Suprapubic skin (tissue), 4 donors: ENCODE results near the gene MELTF. TPM values are rescaled to one million over a fixed set of nuclear protein-coding genes. Genes with fewer than 3 reads are reported as not detected.

Source experiments
- DNase-seq, 2 donors: peaks; one replicate each; pipeline ENCODE4 v3.0.0-alpha.2; 2019; ENCODE audit warnings: low spot score in 2 of 2
- H3K27ac ChIP-seq: fragments of 200-600 bp; sonication (generic); one replicate; pipeline ENCODE4 v1.5.1; 2019
- H3K27me3 ChIP-seq: fragments of 200-600 bp; sonication (generic); one replicate; pipeline ENCODE4 v1.5.1; 2019
- H3K36me3 ChIP-seq: fragments of 200-600 bp; sonication (generic); one replicate; pipeline ENCODE4 v1.5.1; 2019
- H3K4me1 ChIP-seq: fragments of 200-600 bp; sonication (generic); one replicate; pipeline ENCODE4 v1.5.1; 2019
- H3K4me3 ChIP-seq: fragments of 200-600 bp; sonication (generic); one replicate; pipeline ENCODE4 v1.5.1; 2019; ENCODE audit warnings: mild to moderate bottlenecking
- H3K9me3 ChIP-seq: fragments of 200-600 bp; sonication (generic); one replicate; pipeline ENCODE4 v1.5.1; 2019
- CTCF ChIP-seq, 2 donors: fragments of 200-600 bp in 1 of 2; fragments of 450-650 bp in 1 of 2; sonication (generic) in 1 of 2; IDR thresholded peaks; one replicate each; pipeline ENCODE4 v1.5.1; 2016 to 2019; ENCODE audit warnings: antibody characterized with exemption in 2 of 2, mild to moderate bottlenecking in 1 of 2, moderate library complexity in 1 of 2
- EP300 ChIP-seq: sonication (generic); formaldehyde crosslinking; IDR thresholded peaks from one replicate; pipeline ENCODE4 v1.6.1; 2017; ENCODE audit warnings: antibody characterized with exemption
- POLR2A ChIP-seq, 2 donors: fragments of 450-650 bp; IDR thresholded peaks; one replicate each; pipeline ENCODE4 v1.6.1; 2017; ENCODE audit warnings: antibody characterized with exemption in 2 of 2, mild to moderate bottlenecking in 2 of 2, moderate library complexity in 2 of 2
- POLR2AphosphoS5 ChIP-seq, 3 donors: sonication (generic); formaldehyde crosslinking; IDR thresholded peaks; one replicate each; pipeline ENCODE4 v1.6.1; 2017; ENCODE audit warnings: antibody characterized with exemption in 3 of 3
- WGBS: methylation state at CpG from one replicate; pipeline ENCODE4 v1.1.5; 2018; 5-methylcytosine and 5-hydroxymethylcytosine counted together
- total RNA-seq, 4 donors: library from RNA; depleted of rRNA; stranded (reverse); fragments of >200 nt; gene quantifications; one replicate each; pipeline ENCODE4 v1.1.0, GENCODE V29; 2016

Gene MELTF
- total RNA-seq, 4 donors from 2014 or later: 21.0 to 68.7 (median 34.4) TPM

- DNase-seq: no peak
- 82% methylated on average over 7 of the region's 7 CpGs for WGBS
- no peaks in the 10 kb centered on the region for H3K4me1 ChIP-seq
- H3K9me3 ChIP-seq: no peaks in the 10 kb centered on the region
- H3K4me3 ChIP-seq: no peak overlapping the region
- H3K36me3 ChIP-seq: peaks cover 15% of the 10 kb centered on the region
- H3K27ac ChIP-seq: no peak overlapping the region
- TF ChIP-seq EP300 (no peak), CTCF (IDR thresholded peaks at IDR 0.05) (no peak), POLR2A (IDR thresholded peaks at IDR 0.05) (no peak), POLR2AphosphoS5 (IDR thresholded peaks at IDR 0.05) (no peak)
- H3K27me3 ChIP-seq: no peaks in the 10 kb centered on the region
Observed at GRCh38 chr3:196954832-196955231, 74.8 kb downstream of the MELTF start.

Other genes with a start within 250 kb of the MELTF start
- gene SENP5, start 161.9 kb downstream of the MELTF start, total RNA-seq: 100 to 1,000 TPM in 1 of 4 donors, 10 to 100 TPM in 3; 34.9 to 112 (median 37.7) TPM
- 10 to 100 TPM; 27.1 to 33.0 (median 28.3) TPM for gene NCBP2, start 87.3 kb downstream of the MELTF start, total RNA-seq
- gene PIGZ, start 61.0 kb downstream of the MELTF start, total RNA-seq: 10 to 100 TPM; 11.0 to 17.4 (median 13.3) TPM